HG03064 (cell line): Measurements from ENCODE around the gene PTMS.

Experiments
- ATAC-seq: cut with Tn5 transposase; IDR thresholded peaks from one replicate; pipeline ENCODE4 v1.9.1; 2021; ENCODE audit warnings: low read depth; ENCODE audit not compliant: unreplicated experiment

PTMS gene

GRCh38 chr12:6771091-6771495 is 4.9 kb downstream of the PTMS start:
- ATAC-seq, result no peak

GRCh38 chr12:6771509-6772330 is 5.6 kb downstream of the PTMS start:
- no peak for ATAC-seq

- no peak for ATAC-seq
These were observed 6.2 kb downstream of the PTMS start, which contains the start of gene LAG3 for GRCh38 chr12:6772331-6772695. Gene LAG3 (plus strand): TSS chr12:6772520. CDS start chr12:6772853, 333 bp downstream.

GRCh38 chr12:6772726-6773589 is 6.8 kb downstream of the PTMS start:
- no peak for ATAC-seq

- ATAC-seq, result no peak
These were observed 7.6 kb downstream of the PTMS start for GRCh38 chr12:6773590-6774351.

- no peak for ATAC-seq
These were observed 8.4 kb downstream of the PTMS start for GRCh38 chr12:6774499-6775062.

GRCh38 chr12:6775185-6776174 is 9.3 kb downstream of the PTMS start:
- ATAC-seq, result no peak

- ATAC-seq, result no peak
These were observed 11.2 kb downstream of the PTMS start for GRCh38 chr12:6777386-6777785.

- ATAC-seq, result no peak
These were observed 12.0 kb downstream of the PTMS start for GRCh38 chr12:6778217-6778573.

GRCh38 chr12:6778574-6779550 is 12.7 kb downstream of the PTMS start:
- peak; percentile 71 for ATAC-seq

GRCh38 chr12:6779708-6780432 is 13.7 kb downstream of the PTMS start:
- ATAC-seq, result no peak

- ATAC-seq, result no peak
These were observed 14.4 kb downstream of the PTMS start for GRCh38 chr12:6780573-6780972.

GRCh38 chr12:6782119-6782518 is 16.0 kb downstream of the PTMS start:
- no peak for ATAC-seq

- ATAC-seq, result no peak
These were observed 16.8 kb downstream of the PTMS start for GRCh38 chr12:6782850-6783566.

GRCh38 chr12:6783828-6784227 is 17.7 kb downstream of the PTMS start:
- no peak for ATAC-seq

GRCh38 chr12:6784296-6784695 is 18.1 kb downstream of the PTMS start:
- ATAC-seq, result no peak

- no peak for ATAC-seq
These were observed 18.6 kb downstream of the PTMS start for GRCh38 chr12:6784761-6785160.
